ENCODE results near the gene SMC1A.

GRCh38 chrX:53383376-53384076 lies 38.9 kb downstream of the SMC1A start:
- TF ChIP-seq CTCF (IDR thresholded peaks at IDR 0.05) (no peak), POLR2A (IDR thresholded peaks at IDR 0.05) (no peak)

All from heart left ventricle (tissue), 13 donors.